ENCODE data around the gene CTSH.

CTSH gene

GRCh38 chr15:78977591-78978347 lies 32.9 kb upstream of the CTSH start:
- no peak for DNase-seq (ENCODE audit: low spot score)

GRCh38 chr15:78977091-78977571 lies 32.3 kb upstream of the CTSH start:
- DNase-seq (ENCODE audit: low spot score) = peak; percentile 49

GRCh38 chr15:78976691-78977090 lies 31.8 kb upstream of the CTSH start:
- DNase-seq (ENCODE audit: low spot score) = no peak

GRCh38 chr15:78974272-78974918 lies 29.5 kb upstream of the CTSH start:
- DNase-seq (ENCODE audit: low spot score) = no peak

GRCh38 chr15:78969687-78970349 lies 25.0 kb upstream of the CTSH start:
- DNase-seq (ENCODE audit: low spot score) = no peak

- DNase-seq (ENCODE audit: low spot score) = no peak
These were observed 23.9 kb upstream of the CTSH start for GRCh38 chr15:78968539-78969271.

GRCh38 chr15:78968114-78968513 lies 23.3 kb upstream of the CTSH start:
- no peak for DNase-seq (ENCODE audit: low spot score)

GRCh38 chr15:78960308-78960707 lies 15.5 kb upstream of the CTSH start:
- no peak for DNase-seq (ENCODE audit: low spot score)

- no peak for DNase-seq (ENCODE audit: low spot score)
These were observed 14.5 kb upstream of the CTSH start for GRCh38 chr15:78959360-78959759.

GRCh38 chr15:78957416-78958093 lies 12.7 kb upstream of the CTSH start:
- DNase-seq (ENCODE audit: low spot score) = no peak

- no peak for DNase-seq (ENCODE audit: low spot score)
These were observed 12.1 kb upstream of the CTSH start for GRCh38 chr15:78956937-78957336.

GRCh38 chr15:78955355-78955754 lies 10.5 kb upstream of the CTSH start:
- no peak for DNase-seq (ENCODE audit: low spot score)

- no peak for DNase-seq (ENCODE audit: low spot score)
These were observed 7.0 kb upstream of the CTSH start for GRCh38 chr15:78951841-78952238.

- DNase-seq (ENCODE audit: low spot score) = no peak
These were observed 6.3 kb upstream of the CTSH start for GRCh38 chr15:78950902-78951840.

- no peak for DNase-seq (ENCODE audit: low spot score)
These were observed 5.5 kb upstream of the CTSH start for GRCh38 chr15:78950343-78950742.

- no peak for DNase-seq (ENCODE audit: low spot score)
These were observed 4.6 kb upstream of the CTSH start for GRCh38 chr15:78949461-78949860.

- DNase-seq (ENCODE audit: low spot score) = no peak
These were observed 2.7 kb upstream of the CTSH start for GRCh38 chr15:78947506-78947905.

- no peak for DNase-seq (ENCODE audit: low spot score)
These were observed 1.6 kb upstream of the CTSH start for GRCh38 chr15:78946493-78946892.

- DNase-seq (ENCODE audit: low spot score) = no peak
These were observed 632 bp downstream of the CTSH start for GRCh38 chr15:78944202-78944625.

GRCh38 chr15:78943692-78944091 lies 1.2 kb downstream of the CTSH start:
- DNase-seq (ENCODE audit: low spot score) = no peak

- no peak for DNase-seq (ENCODE audit: low spot score)
These were observed 2.1 kb downstream of the CTSH start for GRCh38 chr15:78942741-78943140.

Data from Ammon's horn (tissue), 1 donor.